Endothelial cell of umbilical vein (primary cell): Measurements from ENCODE around the gene OSBPL9. TPM values are rescaled to one million over a fixed set of nuclear protein-coding genes. Genes with fewer than 3 reads are reported as not detected.

Experiments
- BruUV-seq: library from RNA; stranded (reverse); fragments of 400-500 nt; replicated peaks from 2 replicates; lab custom pipeline; 2021; lab: Mats Ljungman, UMichigan
- CTCF ChIA-PET: fragments of 300-600, 350-600 bp; sonication (Branson Sonifier 250); formaldehyde crosslinking; loops from one replicate; lab custom pipeline; 2021; ENCODE audit warnings: antibody characterized with exemption, inconsistent platforms; lab: Charles Lee
- POLR2A ChIA-PET: fragments of 300-600, 350-600 bp; sonication (Branson Sonifier 250); formaldehyde crosslinking; loops from one replicate; lab custom pipeline; 2021; ENCODE audit warnings: antibody characterized with exemption, inconsistent platforms; lab: Charles Lee
- DNase-seq: peaks from one replicate; pipeline ENCODE4 v3.0.0-alpha.2; 2011; ENCODE audit warnings: low read depth, low spot score
- FAIRE-seq: peaks from 2 replicates; lab custom pipeline; 2011; peaks lifted over from hg19 to GRCh38; lab: Jason Lieb, UNC
- H2AFZ ChIP-seq: 2 replicates; pipeline ENCODE4 v1.6.0; 2012; ENCODE audit warnings: low read depth, low read length, control low read depth, inconsistent platforms
- H3K27ac ChIP-seq: 2 replicates; pipeline ENCODE4 v1.5.1; 2011; ENCODE audit warnings: low read depth, mild to moderate bottlenecking, control low read depth, low read length, moderate library complexity; ENCODE audit not compliant: insufficient read depth
- H3K27me3 ChIP-seq, 2 experiments: 2 replicates each; pipeline versions ENCODE4 v1.6.0 to v1.6.1; 2011; ENCODE audit warnings: low read length in 2 of 2, mixed read lengths in 1 of 2; ENCODE audit not compliant: control insufficient read depth in 2 of 2, insufficient read depth in 2 of 2
- H3K36me3 ChIP-seq, 2 experiments: 2 replicates in 1 of 2; 3 replicates in 1 of 2; pipeline ENCODE4 v1.5.1; 2011; ENCODE audit warnings: low read length in 2 of 2, mild to moderate bottlenecking in 1 of 2, moderate library complexity in 1 of 2; ENCODE audit not compliant: control insufficient read depth in 2 of 2, insufficient read depth in 2 of 2; ENCODE audit errors: extremely low read depth in 1 of 2
- H3K4me1 ChIP-seq: 3 replicates; pipeline ENCODE4 v1.5.1; 2011; ENCODE audit warnings: mild to moderate bottlenecking, low read length; ENCODE audit not compliant: control insufficient read depth, insufficient read depth; ENCODE audit errors: extremely low read depth
- H3K4me2 ChIP-seq: 2 replicates; pipeline ENCODE4 v1.6.1; 2011; ENCODE audit warnings: low read length, control low read depth, mixed read lengths; ENCODE audit not compliant: insufficient read depth
- H3K4me3 ChIP-seq, 3 experiments: fragments of 200-600 bp in 1 of 3; sonication (generic), shearing (Covaris generic) in 1 of 3; replicated peaks in 1 of 3; 2 replicates each; pipeline ENCODE4 v1.5.1; 2011 to 2016; ENCODE audit warnings: control low read depth in 3 of 3, low read length in 3 of 3, mild to moderate bottlenecking in 2 of 3, inconsistent platforms in 1 of 3, low read depth in 1 of 3, moderate library complexity in 1 of 3; ENCODE audit not compliant: insufficient read depth in 1 of 3
- H3K79me2 ChIP-seq: 2 replicates; pipeline ENCODE4 v1.6.0; 2012; ENCODE audit warnings: low read length, inconsistent platforms; ENCODE audit not compliant: control insufficient read depth, insufficient read depth
- H3K9ac ChIP-seq: replicated peaks from 2 replicates; pipeline ENCODE3; 2011; ENCODE audit warnings: low read length, control low read depth; ENCODE audit not compliant: insufficient read depth; ENCODE audit errors: extremely low read depth
- H3K9me1 ChIP-seq: replicated peaks from 3 replicates; pipeline ENCODE4 v1.6.0; 2011; ENCODE audit warnings: mild to moderate bottlenecking, low read length; ENCODE audit not compliant: control insufficient read depth, insufficient read depth; ENCODE audit errors: extremely low read depth
- H3K9me3 ChIP-seq: replicated peaks from 2 replicates; pipeline ENCODE4 v1.5.1; 2012; ENCODE audit warnings: low read length, inconsistent platforms; ENCODE audit not compliant: control insufficient read depth, insufficient read depth
- H4K20me1 ChIP-seq: replicated peaks from 2 replicates; pipeline ENCODE3; 2011; ENCODE audit warnings: mild to moderate bottlenecking, low read length; ENCODE audit not compliant: control insufficient read depth, insufficient read depth; ENCODE audit errors: extremely low read depth
- EZH2 ChIP-seq: IDR thresholded peaks from 2 replicates; pipeline ENCODE4 v1.6.1; 2012; ENCODE audit warnings: borderline replicate concordance, low read depth, mild to moderate bottlenecking, moderate library complexity, low read length, inconsistent platforms; ENCODE audit not compliant: severe bottlenecking
- FOS ChIP-seq: IDR thresholded peaks from 2 replicates; pipeline ENCODE4 v1.6.1; 2011; ENCODE audit warnings: mild to moderate bottlenecking, low read length, moderate library complexity, borderline replicate concordance; ENCODE audit not compliant: insufficient read depth
- GATA2 ChIP-seq: IDR thresholded peaks from 2 replicates; pipeline ENCODE4 v1.7.0; 2011; ENCODE audit warnings: low read depth, mild to moderate bottlenecking, moderate library complexity, mixed read lengths, low read length; ENCODE audit not compliant: insufficient read length, insufficient read depth
- JUN ChIP-seq: IDR thresholded peaks from 2 replicates; pipeline ENCODE4 v1.6.1; 2011; ENCODE audit warnings: borderline replicate concordance, low read depth; ENCODE audit not compliant: insufficient read length, insufficient read depth
- MAX ChIP-seq: IDR thresholded peaks from 2 replicates; pipeline ENCODE4 v1.6.1; 2011; ENCODE audit not compliant: insufficient read depth, insufficient read length
- MYC ChIP-seq: IDR thresholded peaks from one replicate; pipeline ENCODE4 v1.6.1; 2011; ENCODE audit warnings: mild to moderate bottlenecking, low read depth, low read length
- POLR2A ChIP-seq: IDR thresholded peaks from 2 replicates; pipeline ENCODE4 v1.6.1; 2012; ENCODE audit warnings: low read depth, mild to moderate bottlenecking, control low read depth, low read length
- POLR2AphosphoS5 ChIP-seq: IDR thresholded peaks from 2 replicates; pipeline ENCODE4 v1.6.1; 2012; ENCODE audit warnings: low read depth, mild to moderate bottlenecking, control low read depth, low read length, moderate library complexity; ENCODE audit not compliant: insufficient read depth
- dilution Hi-C: fragments of 300-500 bp; cut with MboI; formaldehyde crosslinking; loops from one replicate; pipeline ENCODE4 v1.15.0; 2019; ENCODE audit warnings: low sequenced_read_pairs; ENCODE audit not compliant: extremely low pct_ligation_motif_present
- intact Hi-C: fragments of 100-400 bp; cut with micrococcal nuclease; formaldehyde crosslinking; loops from one replicate; pipeline ENCODE4 v1.10.0; 2022
- polyA plus RNA-seq, 4 experiments: library from polyadenylated mRNA; depleted of rRNA in 3 of 4; stranded (reverse) in 3 of 4; unstranded in 1 of 4; fragments of >200 nt; gene quantifications; 2 replicates each; pipeline versions ENCODE4 v1.2.1 to v1.2.3, GENCODE V29; 2011 to 2012; ENCODE audit warnings: missing spikeins in 1 of 4
- total RNA-seq: library from RNA; stranded (reverse); gene quantifications from 2 replicates; pipeline ENCODE4 v1.2.3, GENCODE V29; 2021
- TF ChIP-seq, protein P1 (sequence below), 2 donors: IDR thresholded peaks; 1 replicate in 1 of 2; 2 replicates in 1 of 2; pipeline ENCODE4 v1.5.1; 2011; ENCODE audit warnings: low read length in 2 of 2, mild to moderate bottlenecking in 2 of 2, moderate library complexity in 2 of 2, control low read depth in 1 of 2, inconsistent platforms in 1 of 2, low read depth in 1 of 2; ENCODE audit not compliant: insufficient read depth in 1 of 2; ENCODE audit errors: extremely low read depth in 1 of 2

Gene OSBPL9
- total and polyA plus RNA-seq, 2 donors (not counting 3 experiments of a cell fraction or from before 2014, with no cell fraction given) = 46.2 to 80.3 TPM

- Histone ChIP-seq H3K79me2 (peaks cover 51% of the 10 kb centered on the region), H3K9me1 (no peaks in the 10 kb centered on the region), H3K4me3 (no peak overlapping the region), H3K9ac (no peak overlapping the region), H3K4me1 (peaks cover 40% of the 10 kb centered on the region), H2AFZ (no peak overlapping the region), H3K4me2 (no peak overlapping the region), H3K27ac (no peak overlapping the region), H3K9me3 (no peaks in the 10 kb centered on the region), H3K27me3 (no peaks in the 10 kb centered on the region), H4K20me1 (no peaks in the 10 kb centered on the region), H3K36me3 (no peaks in the 10 kb centered on the region)
- ChIA-PET POLR2A (no interaction called here), CTCF (interaction anchor here (0.7 to 1.4 kb wide), 3 partner anchors 16 to 35 kb away, joined by 3 to 8 read pairs (median 3); no protein-coding TSS in a partner anchor)
- FAIRE-seq (no peak), DNase-seq (no peak)
- TF ChIP-seq, protein P1, sequence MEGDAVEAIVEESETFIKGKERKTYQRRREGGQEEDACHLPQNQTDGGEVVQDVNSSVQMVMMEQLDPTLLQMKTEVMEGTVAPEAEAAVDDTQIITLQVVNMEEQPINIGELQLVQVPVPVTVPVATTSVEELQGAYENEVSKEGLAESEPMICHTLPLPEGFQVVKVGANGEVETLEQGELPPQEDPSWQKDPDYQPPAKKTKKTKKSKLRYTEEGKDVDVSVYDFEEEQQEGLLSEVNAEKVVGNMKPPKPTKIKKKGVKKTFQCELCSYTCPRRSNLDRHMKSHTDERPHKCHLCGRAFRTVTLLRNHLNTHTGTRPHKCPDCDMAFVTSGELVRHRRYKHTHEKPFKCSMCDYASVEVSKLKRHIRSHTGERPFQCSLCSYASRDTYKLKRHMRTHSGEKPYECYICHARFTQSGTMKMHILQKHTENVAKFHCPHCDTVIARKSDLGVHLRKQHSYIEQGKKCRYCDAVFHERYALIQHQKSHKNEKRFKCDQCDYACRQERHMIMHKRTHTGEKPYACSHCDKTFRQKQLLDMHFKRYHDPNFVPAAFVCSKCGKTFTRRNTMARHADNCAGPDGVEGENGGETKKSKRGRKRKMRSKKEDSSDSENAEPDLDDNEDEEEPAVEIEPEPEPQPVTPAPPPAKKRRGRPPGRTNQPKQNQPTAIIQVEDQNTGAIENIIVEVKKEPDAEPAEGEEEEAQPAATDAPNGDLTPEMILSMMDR (IDR thresholded peaks at IDR 0.05; ENCODE audit: extremely low read depth in 1 of 2, insufficient read depth in 1 of 2, low read depth in 1 of 2, low read length in 2 of 2) = no peak
- TF ChIP-seq GATA2 (no peak), EZH2 (no peak), POLR2AphosphoS5 (no peak), MYC (no peak), JUN (no peak), POLR2A (no peak), MAX (no peak), FOS (no peak)
- BruUV-seq = no TSS peak
- intact Hi-C loops (no loop called here), dilution Hi-C loops (no loop called here)
These were observed 117.1 kb downstream of the OSBPL9 start for GRCh38 chr1:51733793-51734522.
